GM12891 (cell line): ENCODE data around the gene KHSRP.
A peak's percentile ranks its signal among the peaks of the same experiment; 100 is the strongest.

Source experiments
- DNase-seq: peaks from one replicate; pipeline ENCODE4 v3.0.0; 2011; ENCODE audit warnings: low spot score; ENCODE audit not compliant: insufficient read length
- FAIRE-seq: peaks from 2 replicates; lab custom pipeline; 2011; peaks lifted over from hg19 to GRCh38; lab: Jason Lieb, UNC
- PAX5 ChIP-seq: IDR thresholded peaks from 2 replicates; pipeline ENCODE4 v1.6.1; 2011; ENCODE audit warnings: low read length, moderate library complexity, mild to moderate bottlenecking; ENCODE audit not compliant: insufficient read depth, severe bottlenecking
- POLR2A ChIP-seq: IDR thresholded peaks from 2 replicates; pipeline ENCODE4 v1.6.1; 2011; ENCODE audit warnings: low read depth, low read length, control low read depth
- POLR2AphosphoS5 ChIP-seq: IDR thresholded peaks from 2 replicates; pipeline ENCODE4 v1.6.1; 2011; ENCODE audit warnings: low read depth, low read length, control low read depth
- POU2F2 ChIP-seq: IDR thresholded peaks from 2 replicates; pipeline ENCODE4 v1.6.1; 2011; ENCODE audit warnings: low read depth, mild to moderate bottlenecking, control low read depth, low read length, moderate library complexity
- SPI1 ChIP-seq: IDR thresholded peaks from 2 replicates; pipeline ENCODE4 v1.6.1; 2011; ENCODE audit warnings: low read depth, low read length, control low read depth
- TAF1 ChIP-seq: IDR thresholded peaks from 2 replicates; pipeline ENCODE4 v1.6.1; 2011; ENCODE audit warnings: low read depth, low read length, control low read depth

KHSRP gene

DNA sequence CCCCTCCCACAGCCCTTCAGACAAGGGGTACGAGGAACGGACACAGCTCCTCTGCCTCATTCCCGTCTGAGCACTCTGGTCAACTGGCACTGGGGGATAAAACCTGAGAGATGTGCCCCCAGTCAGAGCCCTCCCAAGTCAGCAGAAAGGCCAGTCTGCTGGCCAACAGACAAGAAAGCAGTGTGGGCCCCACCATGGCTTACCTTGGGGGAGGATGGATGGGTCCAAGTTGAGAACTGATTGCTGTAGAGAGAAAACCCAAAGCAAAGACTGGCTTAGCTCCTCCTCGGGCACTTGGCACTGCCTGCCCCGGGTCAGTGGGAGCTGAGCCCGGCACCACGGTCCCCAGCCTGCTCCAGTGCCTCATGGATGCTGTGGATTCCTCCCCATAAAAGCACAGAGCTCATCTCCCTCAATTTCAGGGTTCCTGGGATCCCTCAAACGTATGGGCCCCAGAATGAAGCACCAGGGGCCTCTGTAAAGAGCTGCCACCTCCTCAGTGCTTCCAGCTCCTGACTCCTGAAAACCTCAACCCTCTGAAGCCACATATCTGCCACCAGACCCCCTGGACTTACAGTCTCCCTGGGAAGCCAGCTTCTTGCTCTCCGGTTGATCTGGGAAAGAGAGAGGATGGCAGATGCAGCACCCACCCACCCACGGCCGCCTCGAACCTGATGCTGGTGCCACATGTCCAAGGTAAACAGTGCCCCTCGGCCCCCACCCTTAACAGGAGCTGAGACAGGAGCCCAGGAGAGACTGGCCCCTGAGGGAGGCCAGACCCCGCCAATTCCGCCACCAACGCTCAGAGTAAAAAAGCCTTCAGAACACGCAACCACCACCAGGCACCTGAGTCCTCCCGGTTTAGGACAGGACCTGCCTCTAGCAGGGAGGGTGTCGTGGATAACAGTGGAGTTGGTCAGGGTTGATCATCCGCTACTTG, 3.3 kb downstream of the KHSRP start:
- no peak for FAIRE-seq
- TF ChIP-seq POLR2AphosphoS5 (no peak), SPI1 (no peak), POU2F2 (no peak), POLR2A (no peak), TAF1 (no peak), PAX5 (no peak)
- no peak for DNase-seq

DNA sequence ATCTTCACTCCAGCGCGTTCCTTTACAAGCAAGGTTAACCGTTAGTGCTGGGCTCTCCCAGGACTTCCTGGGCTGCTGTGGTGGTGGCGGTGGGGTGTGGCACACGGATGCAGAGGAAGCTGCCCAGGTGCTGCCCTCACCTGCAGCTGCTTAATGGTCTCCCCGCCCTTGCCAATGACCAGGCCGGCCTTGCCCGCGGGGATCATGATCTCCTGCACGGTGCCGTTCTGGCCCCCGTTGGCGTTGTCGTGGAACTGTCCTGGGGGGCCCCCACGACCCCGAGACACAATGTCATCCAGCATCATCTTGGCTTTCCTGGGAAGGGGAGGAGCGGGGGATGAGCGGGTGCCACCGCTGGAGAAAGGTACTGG, 6.1 kb downstream of the KHSRP start:
- FAIRE-seq (no peak), DNase-seq (no peak)
- no peak for TF ChIP-seq PAX5
- no peak for TF ChIP-seq POLR2A
- no peak for TF ChIP-seq TAF1
- no peak for TF ChIP-seq POU2F2
- no peak for TF ChIP-seq POLR2AphosphoS5
- TF ChIP-seq SPI1: no peak

DNA sequence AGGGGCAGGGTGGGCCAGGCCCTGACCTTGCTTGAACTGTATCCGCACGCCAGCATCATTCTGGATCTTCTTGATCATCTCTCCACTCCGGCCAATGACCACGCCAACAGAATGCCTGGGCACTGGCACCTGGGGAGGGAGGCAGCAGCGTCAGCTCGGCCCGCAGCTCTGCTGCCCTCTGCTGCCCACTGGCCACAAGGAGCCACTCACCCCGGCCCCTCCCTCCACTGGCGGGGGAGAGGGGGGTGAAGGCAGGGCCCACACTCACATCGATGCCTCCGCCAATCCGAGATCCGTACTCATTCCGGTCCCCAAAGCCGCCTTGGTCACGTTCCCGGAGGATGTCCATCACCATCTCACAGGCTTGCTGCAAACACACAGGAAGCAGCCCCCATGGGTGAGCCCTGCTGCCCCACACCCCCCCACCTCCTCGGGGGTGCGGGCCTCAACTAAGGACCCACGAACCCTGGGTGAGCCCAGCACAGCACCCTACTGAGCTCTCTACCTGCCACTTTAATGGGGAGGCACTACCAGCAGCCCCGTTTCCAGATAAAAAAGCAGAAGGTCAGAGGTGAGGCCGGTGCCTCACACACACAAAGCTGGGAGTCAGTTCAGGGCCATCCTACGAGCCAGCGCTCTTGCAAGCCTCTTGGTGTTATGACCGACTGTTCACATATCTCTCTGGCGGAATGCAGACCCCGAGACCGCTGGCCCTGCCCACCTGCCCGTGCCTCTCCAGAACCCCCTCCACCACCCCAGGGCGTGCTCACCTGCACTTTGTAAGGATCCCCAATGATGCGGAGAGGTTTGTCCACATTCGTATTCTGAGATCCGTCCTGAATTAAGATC, 6.7 kb downstream of the KHSRP start:
- DNase-seq (no peak), FAIRE-seq (no peak)
- TF ChIP-seq POLR2A: peak; percentile 6; the same call in 1 of the 2 replicates
- TF ChIP-seq PAX5: no peak
- no peak for TF ChIP-seq SPI1
- TF ChIP-seq TAF1: no peak
- no peak for TF ChIP-seq POU2F2
- peak; percentile 19 for TF ChIP-seq POLR2AphosphoS5

DNA sequence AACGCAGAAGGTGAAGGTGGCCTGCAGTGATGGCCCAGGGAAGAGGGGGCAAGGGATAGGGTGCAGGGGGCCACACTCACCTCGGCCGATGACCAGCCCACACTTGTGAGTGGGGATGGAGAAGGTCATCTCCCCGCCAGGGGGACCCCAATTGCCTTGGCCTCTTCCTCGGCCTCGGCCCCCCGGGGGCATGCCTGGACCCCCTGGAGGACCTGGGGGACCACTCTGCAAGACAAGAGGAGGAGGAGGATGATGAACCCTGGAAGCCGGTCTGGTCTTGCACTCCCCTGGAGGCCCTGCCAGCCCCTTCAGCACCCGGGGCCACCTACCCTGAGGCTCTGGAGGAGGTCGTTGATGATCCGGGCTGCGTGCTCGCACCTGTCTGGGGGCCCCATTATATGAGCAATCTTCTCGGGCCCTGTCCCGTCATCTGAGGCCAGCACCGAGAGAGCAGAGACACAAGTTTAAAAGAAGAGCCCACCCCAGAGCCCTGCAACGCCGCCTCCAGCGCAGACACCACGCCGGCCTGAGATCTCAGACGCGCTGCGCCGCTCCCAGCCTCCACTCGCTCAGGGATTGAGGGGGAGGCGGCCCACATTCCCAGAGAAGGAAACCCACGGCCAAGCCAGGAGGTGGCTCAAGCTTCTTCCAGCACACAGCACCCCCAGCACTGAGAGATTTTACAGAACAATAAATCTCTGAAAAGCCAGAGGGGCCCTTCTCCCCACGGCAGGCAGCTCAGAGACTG, 7.8 kb downstream of the KHSRP start:
- DNase-seq: no peak
- no peak for FAIRE-seq
- TF ChIP-seq POLR2AphosphoS5 (0 out of 2 replicates have a peak, but pooled peaks have one; percentile 5), POLR2A (no peak)

DNA sequence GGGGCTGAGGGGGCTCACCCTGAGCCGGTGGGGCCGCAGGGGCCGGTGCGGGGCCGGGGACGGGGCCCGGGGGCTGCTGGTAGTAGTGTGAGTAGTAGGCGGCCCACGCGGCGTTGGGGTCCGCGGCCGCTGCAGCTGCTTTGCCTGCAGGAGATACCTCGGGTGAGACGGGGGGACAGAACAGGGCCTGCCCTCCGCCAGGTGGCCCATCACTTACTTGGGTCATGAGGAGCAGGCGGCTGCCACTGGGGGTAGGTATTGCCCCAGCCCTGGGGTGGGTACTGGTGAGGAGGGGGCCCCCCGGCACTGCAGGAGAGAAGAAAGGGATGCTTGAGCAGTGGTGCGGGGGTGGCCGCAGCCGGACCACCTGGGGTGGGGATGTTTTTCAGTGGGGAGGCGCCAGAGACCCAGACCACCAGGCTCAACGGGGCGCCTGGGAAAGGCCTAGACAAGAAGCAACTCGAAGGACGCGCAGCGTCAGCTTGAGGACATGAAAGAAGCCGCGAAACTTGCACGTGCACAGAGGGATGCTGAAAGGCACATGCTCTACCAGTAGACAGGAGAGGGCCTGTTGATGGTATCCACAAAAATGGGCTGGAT, 8.9 kb downstream of the KHSRP start:
- FAIRE-seq (no peak), DNase-seq (no peak)
- TF ChIP-seq POLR2AphosphoS5 (no peak), SPI1 (no peak), PAX5 (no peak), POLR2A (no peak), POU2F2 (no peak), TAF1 (no peak)

DNA sequence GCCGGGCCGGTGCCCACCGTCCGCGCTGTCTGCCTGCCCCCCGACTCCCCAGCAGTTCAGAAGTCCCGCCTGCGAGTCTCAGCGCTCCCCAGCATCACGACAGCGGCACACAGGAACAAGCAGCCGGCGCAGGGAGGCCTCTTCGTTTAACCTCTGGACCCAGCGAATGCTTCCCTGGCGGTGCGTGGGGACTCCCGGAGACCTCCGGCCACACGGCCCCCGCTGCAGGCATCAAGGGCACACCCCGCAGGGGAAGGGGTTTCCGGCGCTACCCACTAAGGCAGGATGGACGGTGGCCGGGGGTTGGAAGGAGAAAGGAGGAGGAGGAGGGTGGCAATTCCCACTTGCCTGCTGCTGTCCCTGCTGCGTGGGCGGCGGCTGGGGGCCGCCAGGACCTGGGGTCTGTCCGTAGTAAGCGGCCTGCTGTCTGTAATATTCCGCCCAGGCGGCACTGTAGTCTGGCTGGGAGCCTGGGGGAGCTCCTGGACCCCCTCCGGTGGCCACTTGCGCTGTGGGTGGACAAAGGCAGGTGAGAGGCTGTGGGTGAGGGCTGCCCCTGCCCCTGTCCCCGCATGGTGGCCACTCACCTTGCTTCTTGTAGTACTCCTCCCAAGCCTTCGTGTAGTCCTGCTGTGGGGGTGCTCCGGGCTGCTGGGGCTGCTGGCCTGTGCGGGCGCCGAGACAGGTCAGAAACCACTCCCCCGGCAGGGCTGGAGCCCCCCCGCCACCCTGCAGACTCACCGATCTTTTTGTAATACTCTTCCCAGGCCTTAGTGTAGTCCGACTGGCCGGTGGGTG, 9.6 kb downstream of the KHSRP start:
- TF ChIP-seq SPI1: no peak
- no peak for TF ChIP-seq POU2F2
- TF ChIP-seq POLR2AphosphoS5: peak; percentile 37; the same call in 1 of the 2 replicates
- no peak for TF ChIP-seq POLR2A
- TF ChIP-seq PAX5: no peak
- TF ChIP-seq TAF1: no peak
- no peak for DNase-seq
- no peak for FAIRE-seq

DNA sequence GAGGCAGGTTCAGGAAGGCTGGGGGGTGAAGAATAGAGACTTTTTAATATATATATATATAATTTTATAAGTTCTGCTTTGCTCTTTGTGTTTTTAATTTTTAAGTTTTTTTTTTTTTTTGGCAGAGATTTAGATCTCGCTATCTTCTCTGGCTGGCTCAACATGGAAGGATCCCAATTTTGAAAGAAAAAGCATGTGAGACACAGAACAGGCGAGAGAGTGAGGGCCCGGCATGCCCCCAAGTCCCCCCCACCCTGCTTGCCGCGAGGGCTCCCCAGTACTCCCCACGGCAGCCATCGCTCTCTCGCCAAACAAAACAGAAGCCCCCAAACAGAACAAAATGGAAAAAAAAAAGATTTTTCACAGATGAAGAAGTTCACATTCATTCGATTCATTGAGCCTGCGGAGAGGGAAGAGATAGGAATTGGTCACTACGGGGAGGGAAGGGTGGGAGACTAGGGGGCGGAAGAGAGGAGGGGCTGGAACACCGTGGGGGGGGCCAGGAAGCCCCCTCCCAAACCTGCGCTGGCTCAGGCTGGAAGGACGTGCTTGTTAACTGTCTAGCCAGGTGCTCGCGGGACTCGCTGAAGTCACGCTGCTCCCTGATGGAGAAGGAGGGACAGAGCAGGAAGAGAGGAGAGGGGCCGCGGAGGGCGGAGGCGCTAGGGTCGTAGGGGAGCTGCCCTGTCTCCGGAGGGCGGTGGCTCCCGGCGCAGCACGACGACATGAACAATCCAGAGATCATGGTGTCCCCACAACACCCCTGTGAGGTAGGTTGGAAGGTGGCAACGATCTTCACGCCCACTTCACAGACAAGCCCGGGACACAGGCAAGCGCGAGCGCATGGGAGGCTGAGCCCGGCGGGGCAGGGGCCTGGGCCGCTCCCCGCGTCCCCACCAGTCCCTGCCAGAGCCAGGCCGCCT, 10.6 kb downstream of the KHSRP start:
- no peak for DNase-seq
- no peak for FAIRE-seq
- TF ChIP-seq POU2F2: no peak
- TF ChIP-seq SPI1: no peak
- no peak for TF ChIP-seq TAF1
- TF ChIP-seq POLR2AphosphoS5: no peak
- TF ChIP-seq PAX5: no peak
- no peak for TF ChIP-seq POLR2A

DNA sequence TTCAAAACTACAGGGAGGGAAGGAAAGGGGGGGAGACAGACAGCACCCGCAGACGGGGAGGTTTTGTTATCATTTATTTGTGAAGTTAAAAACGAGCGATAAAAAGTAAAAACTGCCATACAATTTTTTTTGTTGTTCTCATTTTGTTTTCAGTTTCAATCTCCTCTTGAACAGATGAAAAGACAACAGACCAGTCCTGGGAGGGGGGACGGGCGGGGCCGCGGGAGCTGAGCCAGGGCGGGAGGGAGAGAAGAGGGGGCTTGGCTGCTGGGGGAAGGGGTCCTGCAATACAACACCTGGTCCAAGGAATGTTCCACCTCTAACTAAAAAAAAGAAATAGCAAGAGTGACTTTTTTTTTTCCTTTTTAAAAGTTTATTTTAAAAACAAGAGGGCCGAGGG, 11.3 kb downstream of the KHSRP start:
- DNase-seq (no peak), FAIRE-seq (no peak)
- TF ChIP-seq POU2F2: no peak
- TF ChIP-seq POLR2A: no peak
- no peak for TF ChIP-seq PAX5
- no peak for TF ChIP-seq TAF1
- no peak for TF ChIP-seq SPI1
- TF ChIP-seq POLR2AphosphoS5: no peak
